Activated CD4-positive, alpha-beta T cell treated with anti-CD3 and anti-CD28 coated beads, Interleukin-2, Interleukin-4, amounts not matched to agents 100 ng/mL and 50 ng/mL, durations not matched to agents 16 hours and 8 hours (primary cell): ENCODE measurements around the gene VSIG10L2.
A peak's percentile ranks its signal among the peaks of the same experiment; 100 is the strongest.
"Not testable (repeated sequence)": the region's sequence is repeated elsewhere in the genome, so short reads cannot be mapped to it uniquely, and the experiment has no call there.

Experiments
- DNase-seq: peaks from one replicate; pipeline ENCODE4 v3.0.0-alpha.2; 2020; ENCODE audit warnings: low spot score

VSIG10L2 gene

DNA sequence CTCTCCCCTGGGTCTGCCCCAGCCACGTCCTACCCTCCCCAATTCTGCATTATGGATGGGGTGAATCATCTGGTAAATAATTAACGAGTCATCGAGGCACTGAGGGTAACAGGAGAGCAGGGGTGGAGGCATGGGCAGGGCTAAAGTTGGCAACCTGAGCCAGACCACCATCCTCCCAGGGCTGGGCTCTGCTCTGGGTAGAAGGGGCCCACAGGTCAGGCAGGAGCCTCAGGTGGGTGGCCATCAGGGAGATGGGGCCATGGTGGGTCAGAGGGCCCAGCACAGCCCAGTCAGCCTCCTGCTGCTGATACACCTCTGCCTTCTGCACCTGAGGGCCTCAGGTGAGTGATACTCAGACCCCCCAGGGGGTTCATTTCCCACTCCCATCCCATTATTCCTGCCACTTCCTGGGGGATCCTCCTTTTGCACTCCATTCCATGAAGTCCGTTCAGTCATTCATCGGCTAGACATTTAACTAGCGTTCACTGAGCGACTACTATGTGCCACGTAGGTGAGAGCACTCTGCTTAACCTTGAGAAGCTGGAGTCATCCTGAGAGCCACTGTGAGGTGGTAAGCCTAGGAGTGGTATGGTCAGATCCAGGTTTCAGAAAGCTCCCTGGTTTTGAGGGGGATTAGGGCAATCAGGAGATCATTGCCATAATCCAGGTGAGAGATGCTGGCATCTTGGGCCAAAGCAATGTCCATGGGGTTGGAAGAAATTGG is at the start of gene VSIG10L2:
Gene VSIG10L2, plus strand, starts transcription at position 248 of the 724 bp plus-strand sequence. Its CDS starts 12 bp downstream, at position 260.
- DNase-seq = no peak

- DNase-seq = no peak
Observed at GRCh38 chr11:125901872-125902271, 44.0 kb upstream of the VSIG10L2 start.

DNA sequence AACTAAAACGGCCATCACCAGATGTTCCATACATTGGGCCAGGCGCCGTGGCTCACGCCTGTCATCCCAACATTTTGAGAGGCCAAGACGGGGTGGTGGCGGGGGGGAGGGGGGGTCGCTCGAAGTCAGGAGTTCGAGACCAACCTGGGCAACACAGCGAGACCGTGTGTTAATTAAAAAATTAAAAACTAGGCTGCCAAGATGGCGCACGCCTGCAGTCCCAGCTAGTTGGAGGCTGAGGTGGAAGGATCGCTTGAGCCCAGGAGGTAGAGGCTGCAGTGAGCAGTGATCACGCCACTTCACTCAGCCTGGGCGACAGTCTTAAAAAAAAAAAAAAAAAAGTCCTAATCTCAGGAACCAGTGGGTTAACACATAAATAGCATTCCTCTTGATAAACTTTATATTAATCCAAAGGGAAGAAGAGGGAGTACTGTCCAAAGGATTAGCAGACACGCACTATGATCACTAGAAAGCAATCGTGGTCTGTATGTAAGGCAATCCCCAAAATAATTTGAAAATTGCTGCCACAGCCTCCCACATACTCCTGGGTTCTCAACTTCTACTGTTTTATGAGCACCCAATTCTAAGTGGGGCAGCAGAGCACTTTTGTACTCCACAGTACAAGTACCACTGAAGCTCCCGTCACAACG is 43.4 kb upstream of the VSIG10L2 start:
- no peak for DNase-seq

DNA sequence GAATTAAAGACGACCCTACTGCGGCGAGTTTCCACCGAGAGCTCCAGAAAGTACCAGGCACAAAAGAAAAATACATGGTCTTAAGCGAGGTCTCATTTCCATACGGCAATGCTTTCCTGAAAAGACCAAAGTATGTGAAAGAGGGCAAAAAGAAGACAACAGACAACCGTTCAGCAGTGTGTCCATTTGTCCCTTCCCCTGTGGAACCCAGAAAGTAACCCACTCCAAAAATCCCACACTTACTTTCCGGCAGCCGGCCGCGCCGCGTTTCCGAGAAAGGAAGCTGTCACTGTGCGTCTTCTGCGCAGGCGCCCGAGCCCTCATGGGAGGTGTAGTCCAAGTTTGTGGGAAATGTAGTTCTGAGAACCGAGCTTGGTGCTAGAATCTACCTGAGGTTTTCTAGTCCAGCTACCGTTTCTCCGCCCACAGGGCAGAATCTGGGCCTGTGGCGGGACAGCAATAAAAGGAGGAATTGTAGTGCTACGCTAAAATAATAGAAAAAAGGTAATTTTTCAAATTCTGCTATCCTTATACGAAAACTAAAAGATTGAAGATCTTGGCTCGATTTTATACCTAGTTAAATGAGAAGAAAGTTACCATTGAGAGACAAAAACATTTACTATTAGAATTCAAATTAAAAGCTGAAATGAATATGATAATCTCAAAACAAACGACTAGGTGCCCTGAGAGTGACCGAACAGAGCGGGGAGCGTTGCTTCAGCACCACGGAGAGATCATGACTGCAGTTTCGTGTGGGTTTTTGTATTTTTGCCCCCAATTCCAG is 42.7 kb upstream of the VSIG10L2 start, which contains the start of gene PUS3:
Gene PUS3, minus strand, starts transcription at position 280 of the 784 bp plus-strand sequence. CDS start 6,922 bp downstream, outside the sequence.
- DNase-seq = peak; percentile 91

DNA sequence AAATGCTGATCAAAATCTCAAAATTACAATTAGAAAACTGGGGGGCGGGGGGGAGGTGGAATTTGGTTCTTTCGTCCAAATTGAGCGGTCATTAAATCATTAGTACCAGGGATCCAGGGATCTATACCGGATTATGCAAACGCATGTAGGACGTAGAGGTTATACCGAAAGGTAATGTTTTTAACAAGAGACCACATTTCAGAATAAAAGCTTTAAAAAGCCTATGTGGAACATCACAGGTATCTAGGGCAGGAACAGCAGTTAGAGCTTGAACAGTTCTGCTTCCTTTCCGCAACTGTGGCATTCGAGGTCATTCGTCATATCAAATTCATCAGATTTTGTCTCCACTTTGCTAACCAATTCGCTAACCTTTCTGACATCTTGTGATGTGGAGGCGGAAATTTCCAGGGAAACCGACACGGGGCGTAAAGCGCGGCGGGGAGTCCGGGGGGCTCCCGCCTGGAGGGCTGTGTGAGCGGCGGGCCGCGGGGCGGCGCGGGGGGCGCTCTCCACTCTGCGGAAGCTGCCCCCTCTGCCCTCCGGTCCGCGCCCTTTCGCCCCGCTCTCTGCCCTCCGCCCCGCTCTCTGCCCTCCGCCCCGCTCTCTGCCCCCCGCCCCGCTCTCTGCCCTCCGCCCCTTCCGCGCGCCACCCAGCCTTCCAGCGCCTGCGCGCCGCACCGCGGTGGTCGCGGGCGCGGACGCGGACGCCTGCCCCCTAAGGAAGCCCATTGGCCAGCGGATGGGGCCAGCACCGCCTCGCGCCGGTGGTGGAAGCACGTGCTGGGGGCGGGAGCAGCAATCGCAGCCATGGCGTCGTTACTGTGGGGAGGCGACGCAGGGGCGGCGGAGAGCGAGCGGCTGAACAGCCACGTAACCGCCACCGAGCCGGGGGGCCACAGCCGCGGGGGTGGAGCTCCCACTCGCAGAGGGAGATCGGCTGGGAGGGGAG is 41.9 kb upstream of the VSIG10L2 start, which contains the start of gene DDX25:
Gene DDX25, plus strand, starts transcription at position 798 of the 949 bp plus-strand sequence. Its CDS starts 10 bp downstream, at position 808.
- no peak for DNase-seq

- DNase-seq = no peak
Observed at GRCh38 chr11:125904678-125905077, 41.2 kb upstream of the VSIG10L2 start.

GRCh38 chr11:125910226-125910849 is 35.5 kb upstream of the VSIG10L2 start:
- DNase-seq = no peak

DNA sequence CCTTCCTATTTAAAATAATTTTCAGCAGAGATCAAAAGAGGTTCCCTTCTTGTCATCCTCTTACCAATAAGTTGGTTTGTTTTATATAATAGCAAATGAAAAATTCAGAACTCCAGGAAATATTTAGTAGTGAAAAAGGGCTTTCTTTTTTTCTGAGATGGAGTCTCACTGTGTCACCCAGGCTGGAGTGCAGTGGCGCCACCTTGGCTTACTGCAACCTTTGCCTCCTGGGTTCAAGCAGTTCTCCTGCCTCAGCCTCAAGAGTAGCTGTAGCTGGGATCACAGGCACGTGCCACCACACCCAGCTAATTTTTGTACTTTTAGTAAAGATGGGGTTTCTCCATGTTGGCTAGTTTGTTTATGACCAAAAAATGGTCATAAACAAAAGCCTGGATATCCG is 31.2 kb upstream of the VSIG10L2 start:
- DNase-seq = not testable (repeated sequence)

GRCh38 chr11:125916683-125917347 is 29.0 kb upstream of the VSIG10L2 start:
- DNase-seq = no peak

- DNase-seq = no peak
Observed at GRCh38 chr11:125918140-125918840, 27.6 kb upstream of the VSIG10L2 start.

DNA sequence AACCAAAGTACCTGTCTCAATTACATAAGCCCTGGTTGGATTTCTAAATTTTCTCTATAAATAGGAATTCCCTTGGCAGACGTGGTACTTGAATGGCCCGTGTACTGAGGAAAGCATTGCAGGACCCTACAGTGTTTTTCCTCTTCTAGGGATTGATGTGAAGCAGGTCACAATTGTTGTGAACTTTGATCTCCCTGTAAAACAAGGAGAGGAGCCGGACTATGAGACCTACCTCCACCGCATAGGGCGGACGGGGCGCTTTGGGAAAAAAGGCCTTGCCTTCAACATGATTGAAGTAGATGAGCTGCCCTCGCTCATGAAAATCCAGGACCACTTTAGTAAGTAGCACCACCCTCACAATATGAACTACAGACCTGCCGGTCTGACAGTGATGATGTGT is 24.8 kb upstream of the VSIG10L2 start:
- DNase-seq = no peak

DNA sequence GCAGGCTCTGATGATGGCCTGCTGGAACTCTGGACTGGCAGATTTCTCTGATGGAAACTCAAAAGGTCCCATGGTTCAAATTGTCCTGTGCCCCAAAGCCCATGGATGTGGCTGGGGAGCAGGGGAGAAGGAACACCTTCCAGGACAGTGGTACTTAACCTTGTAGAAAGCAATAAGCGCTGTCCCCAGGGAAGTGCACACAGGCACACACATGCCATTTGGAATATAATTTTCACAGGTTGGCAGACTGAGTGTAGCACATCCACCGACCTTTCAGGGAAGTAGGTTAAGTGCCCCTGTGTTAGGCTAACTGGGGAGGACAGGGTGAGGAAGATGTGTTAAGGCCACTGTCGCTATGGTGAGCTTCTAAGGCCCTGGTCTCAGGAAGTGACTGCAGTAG is 23.7 kb upstream of the VSIG10L2 start:
- DNase-seq = no peak

DNA sequence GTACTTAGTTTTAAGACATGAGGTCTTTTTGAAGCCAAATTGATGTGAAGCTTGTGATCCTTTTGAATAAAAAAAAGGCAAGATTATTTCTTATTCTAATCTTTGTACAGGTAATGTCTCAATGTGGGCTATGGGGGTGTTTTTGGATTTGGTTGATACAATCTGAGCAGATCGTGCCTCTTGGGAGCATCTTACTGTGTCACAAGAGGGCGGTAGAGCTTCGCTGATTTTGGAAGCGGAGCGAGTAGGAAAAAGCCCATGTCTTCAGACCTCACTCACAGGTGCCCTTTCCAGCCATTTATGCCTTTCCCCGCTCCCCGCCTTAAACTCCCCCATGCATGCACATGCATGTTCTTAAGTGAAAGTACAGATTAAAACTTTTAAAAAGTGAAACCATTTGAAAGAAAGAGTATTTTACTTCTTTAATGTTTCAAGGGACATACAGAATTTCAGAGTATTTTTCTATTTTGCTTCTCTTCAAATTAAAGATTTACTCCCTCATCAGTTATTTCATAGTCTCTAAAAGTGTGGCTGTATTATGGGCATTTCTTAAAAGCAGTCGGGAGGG is 22.7 kb upstream of the VSIG10L2 start:
- DNase-seq = peak; percentile 63

DNA sequence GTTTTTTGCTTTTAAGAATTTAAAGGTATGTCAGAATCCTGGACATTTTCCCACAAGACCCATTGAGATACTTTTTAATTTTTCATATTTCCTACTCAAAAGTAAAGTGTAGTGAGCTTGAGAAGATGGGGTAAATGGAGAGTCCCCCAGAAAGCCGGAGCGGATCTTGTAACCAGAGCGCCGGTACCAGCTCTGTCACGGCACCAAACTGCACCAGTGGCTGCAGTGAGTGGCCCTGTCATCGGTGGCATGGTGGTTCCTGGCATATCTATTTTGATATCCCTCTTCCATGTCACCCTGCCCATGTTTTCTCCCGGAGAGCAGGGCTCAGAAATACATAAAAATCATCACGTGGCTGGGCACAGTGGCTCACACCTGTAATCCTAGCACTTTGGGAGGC is 22.2 kb upstream of the VSIG10L2 start:
- no peak for DNase-seq

GRCh38 chr11:125924384-125925007 is 21.3 kb upstream of the VSIG10L2 start:
- no peak for DNase-seq

GRCh38 chr11:125925247-125925740 is 20.6 kb upstream of the VSIG10L2 start:
- DNase-seq = no peak

- no peak for DNase-seq
Observed at GRCh38 chr11:125925804-125926203, 20.0 kb upstream of the VSIG10L2 start.

DNA sequence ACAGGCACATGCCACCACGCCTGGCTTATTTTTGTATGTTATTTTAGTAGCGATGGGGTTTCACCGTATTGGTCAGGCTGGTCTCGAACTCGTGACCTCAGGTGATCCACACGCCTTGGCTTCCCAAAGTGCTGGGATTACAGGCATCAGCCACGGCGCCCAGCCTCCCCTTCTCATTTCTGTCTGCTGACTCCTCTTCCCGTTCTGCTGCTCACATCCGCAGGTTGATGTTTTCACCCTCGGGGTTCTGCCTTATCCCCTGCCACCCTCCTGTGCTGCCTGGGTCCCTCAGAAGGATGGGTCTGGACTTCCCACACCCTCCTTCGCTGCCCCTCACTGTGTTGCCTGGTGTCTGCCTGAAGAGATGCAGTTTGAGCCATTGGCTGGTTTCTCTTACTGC is 19.2 kb upstream of the VSIG10L2 start:
- DNase-seq = no peak
